Measurements from ENCODE around the gene ERGIC3. TPM values are rescaled to one million over a fixed set of nuclear protein-coding genes. Genes with fewer than 3 reads are reported as not detected.
"Not testable (repeated sequence)": the region's sequence is repeated elsewhere in the genome, so short reads cannot be mapped to it uniquely, and the experiment has no call there.

ERGIC3 gene
- total RNA-seq, 1 donor, result 217 TPM

DNA sequence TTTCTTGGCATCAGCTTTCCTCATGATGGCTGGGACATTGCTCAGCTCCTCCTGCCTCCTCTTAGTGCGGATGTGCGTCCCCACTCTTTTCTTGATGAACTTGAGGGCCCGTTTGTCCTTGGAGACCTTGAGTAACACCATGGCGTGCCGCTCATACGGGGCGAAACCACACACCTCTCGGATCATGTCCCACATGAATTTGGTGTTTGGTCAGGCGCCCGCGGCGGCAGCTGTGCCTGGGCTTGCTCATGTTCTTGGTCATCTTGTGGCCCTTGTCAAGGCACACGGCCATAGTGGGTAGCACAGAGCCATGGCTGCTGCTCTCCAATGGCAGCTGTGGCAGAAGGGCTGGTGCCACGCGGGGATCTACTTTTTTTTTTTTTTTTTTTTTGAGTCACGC, 2.6 kb downstream of the ERGIC3 start:
- no peak overlapping the region for H3K4me3 ChIP-seq (ENCODE audit: low read length)
- peaks cover 21% of the 10 kb centered on the region for H3K4me1 ChIP-seq (ENCODE audit: insufficient read depth, low read length)
- no peaks in the 10 kb centered on the region for H3K9me3 ChIP-seq (ENCODE audit: low read depth, low read length)
- H3K27me3 ChIP-seq (ENCODE audit: insufficient read depth, low read length), result no peaks in the 10 kb centered on the region

DNA sequence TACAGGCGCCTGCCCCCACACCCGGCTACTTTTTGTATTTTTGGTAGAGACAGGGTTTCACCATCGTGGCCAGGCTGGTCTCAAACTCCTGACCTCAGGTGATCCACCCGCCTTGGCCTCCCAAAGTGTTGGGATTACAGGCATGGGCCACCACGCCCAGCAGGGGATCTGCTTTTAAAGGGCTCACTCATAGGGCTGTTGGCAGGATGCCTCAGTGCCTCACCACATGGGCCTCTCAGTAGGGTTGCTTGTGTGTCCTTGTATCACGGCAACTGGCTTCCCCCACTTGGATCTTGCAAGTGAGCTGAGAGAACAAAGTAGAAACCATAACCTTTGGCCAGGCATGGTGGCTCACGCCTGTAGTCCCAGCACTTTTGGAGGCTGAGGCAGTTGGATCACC, 3.1 kb downstream of the ERGIC3 start:
- H3K9me3 ChIP-seq (ENCODE audit: low read depth, low read length); H3K27me3 ChIP-seq (ENCODE audit: insufficient read depth, low read length); H3K4me3 ChIP-seq (ENCODE audit: low read length): not testable (repeated sequence)
- peaks cover 18% of the 10 kb centered on the region for H3K4me1 ChIP-seq (ENCODE audit: insufficient read depth, low read length)

DNA sequence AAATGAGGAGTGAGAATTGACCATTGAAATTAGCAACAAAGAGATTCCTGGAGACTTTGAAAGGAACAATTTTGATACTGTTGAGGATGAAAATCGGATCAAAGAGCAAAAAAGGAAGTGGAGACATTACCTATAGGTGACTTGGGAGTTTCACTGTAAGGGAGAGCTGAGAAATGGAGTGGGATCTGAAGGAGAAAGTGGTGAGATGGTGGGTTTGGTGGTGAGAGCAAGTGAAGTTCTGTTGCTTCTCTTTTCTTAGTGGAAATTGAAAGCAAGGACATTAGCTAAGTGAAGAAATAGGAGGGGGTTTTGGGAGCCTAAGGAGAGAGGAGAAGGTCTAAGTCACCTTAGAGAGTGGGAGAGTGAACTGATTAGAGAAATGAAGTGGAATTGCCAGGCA, 4.2 kb downstream of the ERGIC3 start:
- no peaks in the 10 kb centered on the region for H3K27me3 ChIP-seq (ENCODE audit: insufficient read depth, low read length)
- peaks cover 14% of the 10 kb centered on the region for H3K4me1 ChIP-seq (ENCODE audit: insufficient read depth, low read length)
- H3K4me3 ChIP-seq (ENCODE audit: low read length), result no peak overlapping the region
- H3K9me3 ChIP-seq (ENCODE audit: low read depth, low read length), result no peaks in the 10 kb centered on the region

DNA sequence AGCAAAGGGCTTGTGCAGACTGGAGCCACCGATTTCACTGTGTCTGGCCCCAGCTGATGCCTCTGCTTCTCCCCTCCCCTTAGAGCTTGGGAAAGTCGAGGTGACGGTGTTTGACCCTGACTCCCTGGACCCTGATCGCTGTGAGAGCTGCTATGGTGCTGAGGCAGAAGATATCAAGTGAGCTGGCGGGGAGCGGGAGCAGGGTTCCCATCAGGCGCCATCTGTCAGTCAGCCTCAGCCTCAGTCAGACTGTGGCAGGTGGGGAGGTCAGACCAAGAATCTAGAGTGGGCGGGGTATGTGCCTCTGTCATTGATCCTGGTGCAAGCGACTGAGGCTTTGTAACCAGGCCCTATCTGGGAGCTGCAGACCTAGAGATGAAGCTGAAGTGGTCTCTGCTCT, 5.5 kb downstream of the ERGIC3 start:
- Histone ChIP-seq H3K9me3 (ENCODE audit: low read depth, low read length) (no peaks in the 10 kb centered on the region), H3K4me1 (ENCODE audit: insufficient read depth, low read length) (peaks cover 5% of the 10 kb centered on the region), H3K4me3 (ENCODE audit: low read length) (no peak overlapping the region), H3K27me3 (ENCODE audit: insufficient read depth, low read length) (no peaks in the 10 kb centered on the region)

DNA sequence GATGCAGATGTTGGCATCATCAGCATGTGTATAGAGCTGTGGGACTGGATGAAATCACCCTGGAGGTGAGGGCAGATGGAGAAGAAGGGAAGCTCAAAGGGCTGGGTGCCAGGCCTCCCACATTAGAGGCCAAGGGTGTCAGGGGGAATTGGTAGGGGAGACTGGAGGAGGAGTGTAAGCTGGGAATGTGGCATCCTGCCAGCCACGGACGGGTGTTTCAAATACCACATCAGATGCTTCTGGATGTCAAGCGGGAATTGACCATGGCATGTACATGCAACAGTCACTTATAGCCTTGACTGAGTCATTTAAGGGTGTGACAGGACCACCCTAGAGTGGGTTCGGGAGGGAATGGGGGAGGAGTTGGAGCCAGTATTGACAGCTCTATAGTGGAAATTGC, 9.6 kb downstream of the ERGIC3 start:
- Histone ChIP-seq H3K4me3 (ENCODE audit: low read length) (no peak overlapping the region), H3K27me3 (ENCODE audit: insufficient read depth, low read length) (no peaks in the 10 kb centered on the region), H3K9me3 (ENCODE audit: low read depth, low read length) (no peaks in the 10 kb centered on the region), H3K4me1 (ENCODE audit: insufficient read depth, low read length) (no peaks in the 10 kb centered on the region)

DNA sequence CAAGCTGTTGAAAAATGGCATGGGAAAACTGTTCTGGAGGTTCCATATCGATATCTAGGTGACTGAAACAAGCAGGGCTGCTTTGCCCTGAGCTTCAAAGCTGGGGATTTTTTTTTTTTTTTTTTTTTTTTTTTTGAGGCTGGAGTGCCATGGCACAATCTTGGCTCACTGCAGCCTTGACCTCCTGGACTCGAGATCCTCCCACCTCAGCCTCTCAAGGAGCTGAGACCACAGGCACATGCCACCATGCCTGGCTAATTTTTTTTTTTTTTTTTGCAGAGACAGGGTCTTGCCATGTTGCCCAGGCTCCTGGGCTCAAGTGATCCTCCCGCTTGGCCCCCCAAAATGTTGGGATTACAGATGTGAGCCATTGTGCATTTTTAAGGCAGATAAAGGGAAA, 11.0 kb downstream of the ERGIC3 start:
- H3K27me3 ChIP-seq (ENCODE audit: insufficient read depth, low read length), result no peaks in the 10 kb centered on the region
- H3K9me3 ChIP-seq (ENCODE audit: low read depth, low read length), result no peaks in the 10 kb centered on the region
- H3K4me3 ChIP-seq (ENCODE audit: low read length), result no peak overlapping the region
- no peaks in the 10 kb centered on the region for H3K4me1 ChIP-seq (ENCODE audit: insufficient read depth, low read length)

DNA sequence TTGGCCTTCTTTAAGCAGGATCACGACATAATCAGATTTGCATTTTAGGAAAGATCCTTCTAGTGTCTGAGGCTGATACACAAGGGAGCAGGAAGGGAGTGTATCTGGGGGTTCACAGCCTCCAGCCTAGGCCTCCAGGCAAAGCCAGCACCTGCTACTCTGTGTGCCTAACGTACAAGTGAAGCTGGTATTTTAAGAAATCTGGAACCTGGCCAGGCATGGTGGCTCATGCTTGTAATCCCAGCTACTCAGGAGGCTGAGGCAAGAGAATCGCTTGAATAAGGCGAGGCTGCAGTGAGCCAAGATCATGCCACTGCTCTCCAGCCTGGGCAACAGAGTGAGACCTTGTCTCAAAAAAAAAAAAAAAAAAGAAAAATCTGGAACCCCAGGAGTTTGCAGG, 13.6 kb downstream of the ERGIC3 start:
- not testable (repeated sequence) for H3K27me3 ChIP-seq (ENCODE audit: insufficient read depth, low read length); H3K4me1 ChIP-seq (ENCODE audit: insufficient read depth, low read length); H3K4me3 ChIP-seq (ENCODE audit: low read length); H3K9me3 ChIP-seq (ENCODE audit: low read depth, low read length)

DNA sequence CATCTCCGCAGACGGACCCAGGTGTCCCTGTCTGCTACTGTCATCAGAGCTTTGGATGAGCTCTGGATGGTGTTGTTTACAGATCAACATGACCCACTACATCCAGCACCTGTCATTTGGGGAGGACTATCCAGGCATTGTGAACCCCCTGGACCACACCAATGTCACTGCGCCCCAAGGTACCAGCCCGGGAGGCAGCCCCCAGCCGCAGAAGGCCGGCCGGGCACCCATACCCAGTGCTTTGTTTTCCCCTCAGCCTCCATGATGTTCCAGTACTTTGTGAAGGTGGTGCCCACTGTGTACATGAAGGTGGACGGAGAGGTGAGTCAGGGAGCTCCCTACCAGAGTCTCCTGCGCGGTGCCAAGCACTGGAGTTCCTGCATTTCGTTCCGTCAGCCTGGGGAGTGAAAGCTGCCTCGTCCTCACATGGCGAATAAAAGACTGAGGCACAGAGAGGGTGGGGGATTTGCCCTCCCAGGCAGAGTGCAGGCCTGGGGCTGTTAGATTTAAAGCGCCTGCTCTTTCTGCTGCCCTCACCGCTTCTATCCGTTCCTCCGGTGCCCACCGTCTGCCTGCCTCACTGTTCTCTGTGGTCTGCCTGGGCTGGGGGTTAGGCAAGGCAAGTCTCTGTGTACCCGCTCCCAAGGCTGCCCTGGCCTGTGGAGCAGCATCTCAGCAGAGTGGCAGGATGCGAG, 14.2 kb downstream of the ERGIC3 start:
- H3K4me1 ChIP-seq (ENCODE audit: insufficient read depth, low read length), result no peaks in the 10 kb centered on the region
- H3K9me3 ChIP-seq (ENCODE audit: low read depth, low read length), result no peaks in the 10 kb centered on the region
- no peaks in the 10 kb centered on the region for H3K27me3 ChIP-seq (ENCODE audit: insufficient read depth, low read length)
- H3K4me3 ChIP-seq (ENCODE audit: low read length), result no peak overlapping the region

DNA sequence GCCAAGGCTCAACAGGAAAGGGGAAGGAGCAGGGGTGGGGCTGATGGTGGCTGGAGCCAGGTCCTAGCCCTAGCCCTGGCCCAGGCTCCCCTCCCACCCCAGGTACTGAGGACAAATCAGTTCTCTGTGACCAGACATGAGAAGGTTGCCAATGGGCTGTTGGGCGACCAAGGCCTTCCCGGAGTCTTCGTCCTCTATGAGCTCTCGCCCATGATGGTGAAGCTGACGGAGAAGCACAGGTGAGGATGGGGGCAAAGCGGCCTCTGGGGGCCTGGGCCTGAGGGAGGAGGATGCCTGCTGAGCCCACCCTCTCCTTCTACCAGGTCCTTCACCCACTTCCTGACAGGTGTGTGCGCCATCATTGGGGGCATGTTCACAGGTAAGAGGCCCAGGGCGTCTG, 15.0 kb downstream of the ERGIC3 start:
- no peaks in the 10 kb centered on the region for H3K27me3 ChIP-seq (ENCODE audit: insufficient read depth, low read length)
- no peaks in the 10 kb centered on the region for H3K9me3 ChIP-seq (ENCODE audit: low read depth, low read length)
- no peak overlapping the region for H3K4me3 ChIP-seq (ENCODE audit: low read length)
- H3K4me1 ChIP-seq (ENCODE audit: insufficient read depth, low read length), result no peaks in the 10 kb centered on the region

DNA sequence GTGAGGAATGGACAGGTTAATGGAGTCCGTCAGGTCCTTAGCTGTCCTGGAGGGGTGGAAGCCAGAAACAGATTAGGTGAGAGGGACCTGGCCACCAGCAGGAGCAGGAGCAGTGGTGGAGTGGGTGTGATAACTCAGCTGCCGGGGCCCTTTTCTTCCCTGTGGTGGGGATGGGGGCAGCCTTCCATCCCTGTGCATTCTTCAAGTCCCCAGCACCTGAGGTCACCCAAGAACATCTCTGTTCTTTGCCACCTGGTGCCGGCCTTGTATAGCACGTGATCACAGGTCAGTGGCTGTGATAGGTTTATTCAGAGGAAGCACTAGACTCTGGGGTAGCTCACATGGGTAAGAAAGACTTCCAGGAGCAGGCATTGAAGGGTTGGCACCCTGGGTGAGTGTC, 16.6 kb downstream of the ERGIC3 start:
- H3K27me3 ChIP-seq (ENCODE audit: insufficient read depth, low read length), result no peaks in the 10 kb centered on the region
- H3K4me3 ChIP-seq (ENCODE audit: low read length), result no peak overlapping the region
- H3K9me3 ChIP-seq (ENCODE audit: low read depth, low read length), result no peaks in the 10 kb centered on the region
- H3K4me1 ChIP-seq (ENCODE audit: insufficient read depth, low read length), result no peaks in the 10 kb centered on the region

DNA sequence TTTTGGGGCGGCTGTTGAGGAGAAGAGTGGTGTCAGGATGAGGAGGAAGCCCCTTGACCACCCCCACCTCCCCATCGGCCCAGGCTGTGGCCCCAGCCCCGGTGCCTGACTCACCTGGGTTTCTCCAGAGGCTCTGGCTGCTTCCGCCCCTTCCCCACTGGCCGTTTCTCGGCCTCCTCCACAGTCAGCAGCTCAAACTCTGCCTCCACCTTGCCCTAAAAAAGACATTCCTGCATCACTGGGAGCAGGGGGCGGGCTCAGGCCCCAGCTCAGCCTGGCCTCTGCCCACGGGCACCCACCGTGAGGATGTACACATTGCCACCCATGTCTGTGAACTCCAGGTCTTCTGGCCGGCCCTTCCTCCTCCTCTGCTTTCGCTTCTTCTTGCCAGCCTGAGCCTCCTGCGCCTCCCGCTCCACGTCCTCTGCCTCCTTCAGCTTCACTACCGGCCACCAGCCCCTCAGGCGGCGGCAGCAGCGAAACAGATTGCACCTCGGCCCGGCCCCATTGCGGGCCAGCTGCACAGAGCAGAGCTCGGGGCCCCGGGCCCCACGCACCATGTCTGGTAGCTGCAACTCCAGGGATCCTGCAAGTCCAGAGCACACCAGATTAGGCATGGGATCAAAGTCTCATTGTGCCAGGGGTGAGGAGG, 17.3 kb downstream of the ERGIC3 start:
- H3K4me1 ChIP-seq (ENCODE audit: insufficient read depth, low read length), result no peaks in the 10 kb centered on the region
- H3K9me3 ChIP-seq (ENCODE audit: low read depth, low read length), result no peaks in the 10 kb centered on the region
- H3K4me3 ChIP-seq (ENCODE audit: low read length), result no peak overlapping the region
- H3K27me3 ChIP-seq (ENCODE audit: insufficient read depth, low read length), result no peaks in the 10 kb centered on the region

DNA sequence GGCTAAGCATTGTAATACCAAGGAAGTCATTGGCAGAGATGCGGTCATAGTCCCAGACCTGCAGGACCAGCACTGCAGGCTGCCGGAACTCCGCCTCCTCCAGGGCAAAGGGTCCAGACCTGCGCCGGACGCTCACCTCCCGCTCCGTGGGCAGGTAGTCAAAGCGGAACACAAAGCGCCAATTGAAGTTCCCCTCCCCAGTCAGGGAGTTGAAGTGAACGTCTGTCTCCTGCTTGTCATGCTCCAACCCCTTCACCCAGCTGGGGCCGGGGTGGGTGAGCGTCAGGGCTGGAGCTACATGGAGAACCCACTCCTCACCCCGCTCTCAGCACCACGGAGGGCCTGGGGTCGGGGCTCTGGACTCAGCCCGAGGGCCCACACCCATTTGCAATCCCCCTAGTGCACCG, 18.2 kb downstream of the ERGIC3 start:
- H3K27me3 ChIP-seq (ENCODE audit: insufficient read depth, low read length), result no peaks in the 10 kb centered on the region
- no peaks in the 10 kb centered on the region for H3K4me1 ChIP-seq (ENCODE audit: insufficient read depth, low read length)
- no peaks in the 10 kb centered on the region for H3K9me3 ChIP-seq (ENCODE audit: low read depth, low read length)
- no peak overlapping the region for H3K4me3 ChIP-seq (ENCODE audit: low read length)

DNA sequence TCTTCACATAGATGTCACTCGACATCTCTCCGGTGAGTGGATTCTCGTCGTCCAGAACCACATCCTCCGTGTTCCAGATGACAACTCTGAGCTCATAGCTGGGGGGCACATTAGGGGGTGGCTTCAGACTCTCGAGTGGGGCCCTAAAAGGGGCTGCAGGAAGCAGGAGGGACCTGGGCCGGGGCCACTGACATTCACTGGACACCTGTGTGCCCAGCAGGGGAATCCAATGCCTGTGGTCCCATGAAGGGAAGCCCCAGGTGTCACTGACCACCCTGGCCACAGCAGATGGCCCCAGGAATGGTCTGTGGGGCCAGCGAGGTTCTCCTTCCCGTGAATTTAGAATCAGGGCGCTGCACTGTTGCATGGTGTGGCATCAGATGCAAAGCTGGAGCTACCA, 18.7 kb downstream of the ERGIC3 start:
- H3K4me1 ChIP-seq (ENCODE audit: insufficient read depth, low read length), result no peaks in the 10 kb centered on the region
- no peaks in the 10 kb centered on the region for H3K27me3 ChIP-seq (ENCODE audit: insufficient read depth, low read length)
- no peaks in the 10 kb centered on the region for H3K9me3 ChIP-seq (ENCODE audit: low read depth, low read length)
- no peak overlapping the region for H3K4me3 ChIP-seq (ENCODE audit: low read length)

DNA sequence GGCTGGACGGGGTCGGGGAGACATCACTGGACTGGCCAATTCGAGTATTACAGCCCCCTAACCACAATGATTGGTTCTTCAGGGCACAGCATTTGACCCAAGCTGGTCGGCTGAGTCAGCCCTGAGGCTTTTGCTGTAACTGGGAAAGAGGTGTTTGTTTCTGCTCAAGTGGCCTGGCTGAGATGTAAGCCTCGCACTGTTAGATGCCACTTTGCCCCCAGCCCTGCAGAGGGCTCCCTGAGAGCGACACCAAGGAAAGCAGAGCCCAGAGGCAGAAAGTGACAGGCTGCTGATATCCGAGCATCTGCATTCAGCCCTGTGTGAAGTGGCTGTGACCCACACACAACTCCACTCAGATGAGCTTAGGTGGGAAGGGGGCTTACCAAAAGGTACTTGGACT, 19.4 kb downstream of the ERGIC3 start:
- Histone ChIP-seq H3K4me3 (ENCODE audit: low read length) (no peak overlapping the region), H3K9me3 (ENCODE audit: low read depth, low read length) (no peaks in the 10 kb centered on the region), H3K27me3 (ENCODE audit: insufficient read depth, low read length) (no peaks in the 10 kb centered on the region), H3K4me1 (ENCODE audit: insufficient read depth, low read length) (no peaks in the 10 kb centered on the region)

DNA sequence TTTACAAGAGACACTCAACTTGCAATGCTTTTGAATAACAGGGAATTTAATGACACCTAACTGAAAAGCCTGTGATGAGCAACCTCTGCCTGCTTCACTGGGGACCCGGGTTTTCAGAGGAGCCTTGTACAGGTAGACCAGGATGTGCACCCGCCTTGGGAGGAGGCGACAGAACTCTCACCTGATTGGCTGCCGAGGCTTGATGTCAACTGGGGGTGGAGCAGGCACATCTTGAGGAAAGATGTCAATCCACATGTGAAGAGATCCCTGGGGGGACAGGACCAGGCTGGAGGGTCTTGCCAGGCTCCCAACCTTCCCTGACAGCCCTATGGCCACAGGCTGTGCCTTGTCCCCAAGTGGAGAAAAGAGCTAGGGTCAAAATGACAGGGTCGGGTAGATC, 19.8 kb downstream of the ERGIC3 start:
- Histone ChIP-seq H3K4me3 (ENCODE audit: low read length) (no peak overlapping the region), H3K9me3 (ENCODE audit: low read depth, low read length) (no peaks in the 10 kb centered on the region), H3K4me1 (ENCODE audit: insufficient read depth, low read length) (no peaks in the 10 kb centered on the region), H3K27me3 (ENCODE audit: insufficient read depth, low read length) (no peaks in the 10 kb centered on the region)

DNA sequence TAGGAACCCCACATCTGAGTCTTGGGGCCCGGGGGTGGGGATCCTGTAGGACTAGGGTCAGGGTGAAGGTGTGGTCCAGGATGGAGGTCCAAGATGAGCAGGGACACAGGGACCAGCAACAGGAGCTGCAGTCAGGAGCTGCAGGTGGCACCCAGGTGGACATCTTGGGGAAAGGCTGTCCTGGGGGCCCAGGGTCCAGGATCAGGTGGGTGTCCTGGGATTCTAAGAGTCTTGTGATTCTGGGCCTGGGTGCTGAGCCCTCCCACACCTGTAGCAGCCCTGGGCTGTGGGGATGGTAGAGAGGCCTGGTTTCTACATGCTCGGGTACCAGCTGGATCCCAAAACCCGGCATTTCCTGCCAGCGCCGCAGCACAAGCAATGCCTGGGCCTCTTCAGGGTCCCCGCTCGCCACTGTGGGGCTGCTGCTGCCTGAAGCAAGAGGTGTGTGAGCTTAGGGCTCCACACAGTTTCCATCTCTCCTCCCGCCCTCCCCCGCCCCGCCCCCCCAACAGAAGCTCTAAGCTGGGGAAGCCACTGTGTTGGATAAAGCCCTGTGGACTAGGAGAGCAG, 20.7 kb downstream of the ERGIC3 start:
- H3K4me1 ChIP-seq (ENCODE audit: insufficient read depth, low read length), result no peaks in the 10 kb centered on the region
- H3K27me3 ChIP-seq (ENCODE audit: insufficient read depth, low read length), result no peaks in the 10 kb centered on the region
- H3K4me3 ChIP-seq (ENCODE audit: low read length), result no peak overlapping the region
- no peaks in the 10 kb centered on the region for H3K9me3 ChIP-seq (ENCODE audit: low read depth, low read length)
